Measurements from ENCODE around the gene MCTP2. TPM values are rescaled to one million over a fixed set of nuclear protein-coding genes. Genes with fewer than 3 reads are reported as not detected.
A peak's percentile ranks its signal among the peaks of the same experiment; 100 is the strongest.

The MCTP2 gene
- polyA plus RNA-seq, 3 donors = 2.4 to 7.4 (median 7.3) TPM

DNA sequence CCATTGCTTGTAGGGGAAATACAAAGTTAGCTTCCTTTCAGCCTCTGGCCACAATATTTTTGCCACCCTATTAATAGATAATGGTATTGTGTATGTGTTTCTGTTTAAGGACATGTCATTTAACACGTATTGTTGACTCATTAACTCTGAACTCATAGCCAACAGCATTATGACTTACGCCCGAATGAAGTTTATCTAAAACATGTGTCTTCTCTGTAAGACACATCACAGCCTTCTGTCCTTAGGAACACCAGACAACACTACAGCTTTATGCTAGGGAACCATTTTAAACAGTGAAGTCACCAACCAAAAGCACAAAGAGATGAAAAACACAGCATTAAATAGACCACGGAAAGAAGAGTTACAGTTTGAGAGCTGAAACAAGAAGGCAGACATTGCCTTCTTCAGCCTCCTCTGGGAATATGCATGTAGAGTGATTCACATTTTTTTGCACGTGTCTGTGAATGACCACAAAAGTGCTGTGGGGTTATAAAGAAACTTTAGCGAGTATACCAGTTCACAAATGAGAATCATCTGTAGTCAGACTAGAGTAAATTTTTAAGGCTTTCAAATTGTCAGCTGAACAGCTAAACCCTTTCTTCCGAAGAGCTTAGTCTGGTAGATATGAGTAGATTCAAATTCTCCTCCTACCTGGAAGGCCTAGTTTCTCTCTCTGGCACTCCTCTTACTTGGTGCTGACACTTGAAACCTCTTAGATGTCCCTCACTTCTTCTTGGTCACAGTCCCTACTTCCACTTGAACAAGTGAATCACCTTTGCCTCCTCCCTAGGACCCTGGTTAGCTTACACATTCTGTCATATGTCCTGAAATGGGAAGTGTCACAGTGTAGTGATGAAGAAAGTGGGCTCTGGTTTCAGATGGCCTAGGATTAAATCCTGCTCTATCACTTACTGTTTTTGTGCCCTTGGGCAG, 32.2 kb downstream of the MCTP2 start:
- Histone ChIP-seq H3K27ac (ENCODE audit: low read depth in 1 of 2, low read length in 2 of 2) (no peak overlapping the region), H3K36me3 (replicated peaks in 1 of 2; ENCODE audit: control insufficient read depth in 1 of 2, insufficient read depth in 2 of 2, low read length in 2 of 2) (no peaks in the 10 kb centered on the region), H3K4me3 (replicated peaks in 1 of 3; ENCODE audit: low read depth in 2 of 3, low read length in 3 of 3) (no peak overlapping the region), H3K4me1 (ENCODE audit: control insufficient read depth in 1 of 2, insufficient read depth in 2 of 2, low read length in 2 of 2) (peaks cover 14 to 29% of the 10 kb centered on the region in 2 donors), H4K20me1 (ENCODE audit: insufficient read depth, low read length) (peaks cover 18% of the 10 kb centered on the region), H3K9ac (ENCODE audit: insufficient read depth, low read length, poor library complexity, severe bottlenecking) (no peak overlapping the region), H3K79me2 (ENCODE audit: insufficient read depth, low read length) (peaks cover 11% of the 10 kb centered on the region), H3K27me3 (ENCODE audit: control insufficient read depth in 2 of 2, insufficient read depth in 2 of 2, low read length in 2 of 2) (no peaks in the 10 kb centered on the region), H3K4me2 (replicated peaks; ENCODE audit: extremely low read depth, low read length, poor library complexity, severe bottlenecking) (no peak overlapping the region), H3K9me3 (replicated peaks in 1 of 2; ENCODE audit: control insufficient read depth in 1 of 2, insufficient read depth in 1 of 2, low read length in 2 of 2) (no peaks in the 10 kb centered on the region), H2AFZ (ENCODE audit: insufficient read depth, low read depth, low read length, poor library complexity, severe bottlenecking) (no peak overlapping the region)
- Mint-ChIP-seq H3K4me1 (peaks cover 39% of the 10 kb centered on the region), H3K27me3 (ENCODE audit: low read depth in 3 of 3) (no peaks in the 10 kb centered on the region), H3K27ac (peak overlapping the region in 2 of 7 donors; percentile 57 to 69), H3K4me3 (no peak overlapping the region), H3K9me3 (no peaks in the 10 kb centered on the region), H3K36me3 (peaks cover 11% of the 10 kb centered on the region in 2 donors)
- intact Hi-C loops (cut with micrococcal nuclease) = no loop called here
- WGBS (ENCODE audit: insufficient coverage) = 73% methylated on average over 5 of the region's 7 CpGs
- DNase-seq = peak in 2 of 3 donors; percentile 19 to 24
- TF ChIP-seq, protein P1, sequence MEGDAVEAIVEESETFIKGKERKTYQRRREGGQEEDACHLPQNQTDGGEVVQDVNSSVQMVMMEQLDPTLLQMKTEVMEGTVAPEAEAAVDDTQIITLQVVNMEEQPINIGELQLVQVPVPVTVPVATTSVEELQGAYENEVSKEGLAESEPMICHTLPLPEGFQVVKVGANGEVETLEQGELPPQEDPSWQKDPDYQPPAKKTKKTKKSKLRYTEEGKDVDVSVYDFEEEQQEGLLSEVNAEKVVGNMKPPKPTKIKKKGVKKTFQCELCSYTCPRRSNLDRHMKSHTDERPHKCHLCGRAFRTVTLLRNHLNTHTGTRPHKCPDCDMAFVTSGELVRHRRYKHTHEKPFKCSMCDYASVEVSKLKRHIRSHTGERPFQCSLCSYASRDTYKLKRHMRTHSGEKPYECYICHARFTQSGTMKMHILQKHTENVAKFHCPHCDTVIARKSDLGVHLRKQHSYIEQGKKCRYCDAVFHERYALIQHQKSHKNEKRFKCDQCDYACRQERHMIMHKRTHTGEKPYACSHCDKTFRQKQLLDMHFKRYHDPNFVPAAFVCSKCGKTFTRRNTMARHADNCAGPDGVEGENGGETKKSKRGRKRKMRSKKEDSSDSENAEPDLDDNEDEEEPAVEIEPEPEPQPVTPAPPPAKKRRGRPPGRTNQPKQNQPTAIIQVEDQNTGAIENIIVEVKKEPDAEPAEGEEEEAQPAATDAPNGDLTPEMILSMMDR (IDR thresholded peaks at IDR 0.05) = no peak

DNA sequence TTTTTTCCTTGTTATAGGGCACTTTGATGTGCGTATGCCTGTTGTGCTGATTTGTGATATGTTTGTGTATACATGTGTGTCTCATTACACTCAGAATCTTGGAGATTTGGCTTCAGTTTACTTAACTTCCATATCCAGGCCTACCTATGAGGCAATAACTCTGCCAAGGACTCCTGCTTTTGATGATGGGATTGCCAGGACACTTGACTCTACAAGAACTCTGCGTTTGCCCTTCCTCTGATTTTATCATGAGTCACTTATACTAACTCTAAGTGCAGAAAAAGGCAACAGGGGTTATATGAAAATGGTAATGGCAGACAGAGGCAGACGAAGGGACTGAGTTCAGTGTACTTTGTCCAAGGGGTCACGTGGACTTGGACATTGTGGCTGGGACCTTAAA, 33.6 kb downstream of the MCTP2 start:
- H3K9ac ChIP-seq (ENCODE audit: insufficient read depth, low read length, poor library complexity, severe bottlenecking) = no peak overlapping the region
- H4K20me1 ChIP-seq (ENCODE audit: insufficient read depth, low read length) = peaks cover 4% of the 10 kb centered on the region
- Mint-ChIP-seq H3K27me3 (ENCODE audit: low read depth in 3 of 3) (no peaks in the 10 kb centered on the region), H3K36me3 (peaks cover 11% of the 10 kb centered on the region in 2 donors), H3K27ac (no peak overlapping the region), H3K9me3 (no peaks in the 10 kb centered on the region), H3K4me1 (peaks cover 26% of the 10 kb centered on the region), H3K4me3 (no peak overlapping the region)
- WGBS (ENCODE audit: insufficient coverage) = no CpG with 5 or more reads among the region's 4 CpGs
- H3K4me3 ChIP-seq (replicated peaks in 1 of 3; ENCODE audit: low read depth in 2 of 3, low read length in 3 of 3) = no peak overlapping the region
- peaks cover 9% of the 10 kb centered on the region for H3K79me2 ChIP-seq (ENCODE audit: insufficient read depth, low read length)
- H3K36me3 ChIP-seq (replicated peaks in 1 of 2; ENCODE audit: control insufficient read depth in 1 of 2, insufficient read depth in 2 of 2, low read length in 2 of 2) = no peaks in the 10 kb centered on the region
- no peak overlapping the region for H3K27ac ChIP-seq (ENCODE audit: low read depth in 1 of 2, low read length in 2 of 2)
- H2AFZ ChIP-seq (ENCODE audit: insufficient read depth, low read depth, low read length, poor library complexity, severe bottlenecking) = no peak overlapping the region
- no peaks in the 10 kb centered on the region for H3K27me3 ChIP-seq (ENCODE audit: control insufficient read depth in 2 of 2, insufficient read depth in 2 of 2, low read length in 2 of 2)
- DNase-seq = no peak
- H3K4me2 ChIP-seq (replicated peaks; ENCODE audit: extremely low read depth, low read length, poor library complexity, severe bottlenecking) = no peak overlapping the region
- intact Hi-C loops (cut with micrococcal nuclease) = no loop called here
- no peaks in the 10 kb centered on the region for H3K9me3 ChIP-seq (replicated peaks in 1 of 2; ENCODE audit: control insufficient read depth in 1 of 2, insufficient read depth in 1 of 2, low read length in 2 of 2)
- H3K4me1 ChIP-seq (ENCODE audit: control insufficient read depth in 1 of 2, insufficient read depth in 2 of 2, low read length in 2 of 2) = peaks cover 2 to 15% of the 10 kb centered on the region in 2 donors
- TF ChIP-seq, protein P1 (IDR thresholded peaks at IDR 0.05) = no peak

Data from CD14-positive monocyte (primary cell).